Esophagus squamous epithelium (tissue), 5 donors: Measurements from ENCODE around the gene MAZ. TPM values are rescaled to one million over a fixed set of nuclear protein-coding genes. Genes with fewer than 3 reads are reported as not detected.

Experiments
- DNase-seq: peaks from one replicate; lab custom pipeline; 2025; lab: John Stamatoyannopoulos, UW
- H3K27ac ChIP-seq, 4 donors: fragments of 200-600 bp; sonication (generic); one replicate each; pipeline ENCODE4 v1.5.1; 2016 to 2019; ENCODE audit warnings: mild to moderate bottlenecking in 1 of 4
- H3K27me3 ChIP-seq, 4 donors: fragments of 200-600 bp; sonication (generic); 1 replicate in 3 of 4; 2 replicates in 1 of 4; pipeline versions ENCODE4 v1.5.1 to v1.6.0; 2017 to 2021; ENCODE audit warnings: antibody characterized with exemption in 1 of 4
- H3K36me3 ChIP-seq, 3 donors: fragments of 200-600 bp; sonication (generic); one replicate each; pipeline ENCODE4 v1.5.1; 2016 to 2019
- H3K4me1 ChIP-seq, 3 donors: fragments of 200-600 bp; sonication (generic); one replicate each; pipeline ENCODE4 v1.5.1; 2017 to 2019
- H3K4me3 ChIP-seq, 4 donors: fragments of 200-600 bp; sonication (generic); 1 replicate in 3 of 4; 2 replicates in 1 of 4; pipeline ENCODE4 v1.5.1; 2016 to 2019; ENCODE audit warnings: mild to moderate bottlenecking in 2 of 4, moderate library complexity in 1 of 4
- H3K9me3 ChIP-seq, 3 donors: fragments of 200-600 bp; sonication (generic); one replicate each; pipeline ENCODE4 v1.5.1; 2016 to 2019
- POLR2A ChIP-seq, 4 donors: fragments of 450-650 bp; IDR thresholded peaks; one replicate each; pipeline ENCODE4 v1.6.1; 2017; ENCODE audit warnings: antibody characterized with exemption in 4 of 4, mild to moderate bottlenecking in 4 of 4, moderate library complexity in 3 of 4
- WGBS, 2 donors: methylation state at CpG; one replicate each; pipeline ENCODE4 v1.1.5; 2018; 5-methylcytosine and 5-hydroxymethylcytosine counted together
- intact Hi-C: fragments of 100-400 bp; cut with DNase I; formaldehyde crosslinking; loops from one replicate; pipeline ENCODE4 v1.15.0; 2022
- total RNA-seq, 4 donors: library from RNA; depleted of rRNA; stranded (reverse); fragments of >200 nt; gene quantifications; one replicate each; pipeline ENCODE4 v1.1.0, GENCODE V29; 2016
- TF ChIP-seq, protein P1 (sequence below), 6 experiments: fragments of 450-650 bp in 4 of 6; fragments of 200-600 bp in 2 of 6; sonication (generic) in 2 of 6; IDR thresholded peaks; one replicate each; pipeline ENCODE4 v1.5.1; 2016 to 2019; ENCODE audit warnings: antibody characterized with exemption in 6 of 6, mild to moderate bottlenecking in 4 of 6, moderate library complexity in 4 of 6
- donor health status: DM: yes; HTN: yes; CAD: no.

MAZ gene
- total RNA-seq, 4 donors from 2014 or later = 87.0 to 99.0 (median 97.3) TPM

DNA sequence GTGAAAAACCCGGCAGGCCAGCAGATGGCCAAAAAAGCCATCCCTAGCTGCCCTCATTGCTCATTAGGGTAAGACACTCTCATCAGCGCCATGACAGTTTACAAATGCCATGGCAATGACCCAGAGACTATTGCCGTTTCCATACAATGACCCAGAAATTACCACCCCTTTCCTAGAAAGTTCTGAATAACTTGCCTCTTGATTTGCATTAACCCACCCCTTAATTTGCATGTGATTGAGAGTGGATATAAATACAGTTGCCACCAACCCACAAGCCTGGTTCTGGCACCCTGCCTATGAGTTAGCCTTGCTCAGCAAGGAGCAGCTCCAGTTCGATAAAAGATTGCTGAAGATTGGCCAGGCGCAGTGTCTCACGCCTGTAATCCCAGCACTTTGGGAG is 44.4 kb upstream of the MAZ start:
- H3K4me1 ChIP-seq = peaks cover 0 to 4% (median 0%) of the 10 kb centered on the region in 3 donors
- no peak for DNase-seq
- H3K27me3 ChIP-seq = peaks cover 0 to 5% (median 0%) of the 10 kb centered on the region in 4 donors
- WGBS, 2 donors = 71 to 79% methylated on average over 3 to 5 of the region's 6 CpGs
- H3K9me3 ChIP-seq = no peaks in the 10 kb centered on the region
- intact Hi-C loops = no loop called here
- H3K4me3 ChIP-seq = no peak overlapping the region
- no peak for TF ChIP-seq POLR2A (IDR thresholded peaks at IDR 0.05)
- TF ChIP-seq, protein P1, sequence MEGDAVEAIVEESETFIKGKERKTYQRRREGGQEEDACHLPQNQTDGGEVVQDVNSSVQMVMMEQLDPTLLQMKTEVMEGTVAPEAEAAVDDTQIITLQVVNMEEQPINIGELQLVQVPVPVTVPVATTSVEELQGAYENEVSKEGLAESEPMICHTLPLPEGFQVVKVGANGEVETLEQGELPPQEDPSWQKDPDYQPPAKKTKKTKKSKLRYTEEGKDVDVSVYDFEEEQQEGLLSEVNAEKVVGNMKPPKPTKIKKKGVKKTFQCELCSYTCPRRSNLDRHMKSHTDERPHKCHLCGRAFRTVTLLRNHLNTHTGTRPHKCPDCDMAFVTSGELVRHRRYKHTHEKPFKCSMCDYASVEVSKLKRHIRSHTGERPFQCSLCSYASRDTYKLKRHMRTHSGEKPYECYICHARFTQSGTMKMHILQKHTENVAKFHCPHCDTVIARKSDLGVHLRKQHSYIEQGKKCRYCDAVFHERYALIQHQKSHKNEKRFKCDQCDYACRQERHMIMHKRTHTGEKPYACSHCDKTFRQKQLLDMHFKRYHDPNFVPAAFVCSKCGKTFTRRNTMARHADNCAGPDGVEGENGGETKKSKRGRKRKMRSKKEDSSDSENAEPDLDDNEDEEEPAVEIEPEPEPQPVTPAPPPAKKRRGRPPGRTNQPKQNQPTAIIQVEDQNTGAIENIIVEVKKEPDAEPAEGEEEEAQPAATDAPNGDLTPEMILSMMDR (IDR thresholded peaks at IDR 0.05) = no peak
- H3K27ac ChIP-seq = no peak overlapping the region
- no peaks in the 10 kb centered on the region for H3K36me3 ChIP-seq

DNA sequence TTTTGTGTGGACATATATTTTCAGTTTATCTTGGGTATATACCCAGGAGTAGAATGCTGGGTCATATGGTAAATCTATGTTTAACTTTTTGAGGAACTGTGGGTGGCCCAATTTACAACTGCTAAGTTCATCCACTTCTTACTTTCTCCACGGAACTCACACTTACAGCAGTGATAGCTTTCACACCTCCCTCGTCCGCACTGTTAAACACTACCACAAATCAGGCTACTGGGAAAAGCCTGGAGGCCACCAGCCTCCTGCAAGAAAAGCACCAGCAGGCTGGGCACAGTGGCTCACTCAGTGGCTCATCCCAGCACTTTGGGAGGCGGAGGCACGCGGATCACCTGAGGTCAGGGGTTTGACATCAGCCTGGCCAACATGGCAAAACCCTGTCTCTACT is 43.0 kb upstream of the MAZ start:
- DNase-seq = no peak
- intact Hi-C loops = no loop called here
- Histone ChIP-seq H3K9me3 (no peaks in the 10 kb centered on the region), H3K27ac (no peak overlapping the region), H3K36me3 (no peaks in the 10 kb centered on the region), H3K27me3 (peaks cover 0 to 5% (median 0%) of the 10 kb centered on the region in 4 donors), H3K4me1 (peaks cover 0 to 4% (median 0%) of the 10 kb centered on the region in 3 donors), H3K4me3 (no peak overlapping the region)
- TF ChIP-seq, protein P1 (IDR thresholded peaks at IDR 0.05) = no peak
- no peak for TF ChIP-seq POLR2A (IDR thresholded peaks at IDR 0.05)
- WGBS, 2 donors = 73 to 74% methylated on average over 3 to 6 of the region's 6 CpGs

DNA sequence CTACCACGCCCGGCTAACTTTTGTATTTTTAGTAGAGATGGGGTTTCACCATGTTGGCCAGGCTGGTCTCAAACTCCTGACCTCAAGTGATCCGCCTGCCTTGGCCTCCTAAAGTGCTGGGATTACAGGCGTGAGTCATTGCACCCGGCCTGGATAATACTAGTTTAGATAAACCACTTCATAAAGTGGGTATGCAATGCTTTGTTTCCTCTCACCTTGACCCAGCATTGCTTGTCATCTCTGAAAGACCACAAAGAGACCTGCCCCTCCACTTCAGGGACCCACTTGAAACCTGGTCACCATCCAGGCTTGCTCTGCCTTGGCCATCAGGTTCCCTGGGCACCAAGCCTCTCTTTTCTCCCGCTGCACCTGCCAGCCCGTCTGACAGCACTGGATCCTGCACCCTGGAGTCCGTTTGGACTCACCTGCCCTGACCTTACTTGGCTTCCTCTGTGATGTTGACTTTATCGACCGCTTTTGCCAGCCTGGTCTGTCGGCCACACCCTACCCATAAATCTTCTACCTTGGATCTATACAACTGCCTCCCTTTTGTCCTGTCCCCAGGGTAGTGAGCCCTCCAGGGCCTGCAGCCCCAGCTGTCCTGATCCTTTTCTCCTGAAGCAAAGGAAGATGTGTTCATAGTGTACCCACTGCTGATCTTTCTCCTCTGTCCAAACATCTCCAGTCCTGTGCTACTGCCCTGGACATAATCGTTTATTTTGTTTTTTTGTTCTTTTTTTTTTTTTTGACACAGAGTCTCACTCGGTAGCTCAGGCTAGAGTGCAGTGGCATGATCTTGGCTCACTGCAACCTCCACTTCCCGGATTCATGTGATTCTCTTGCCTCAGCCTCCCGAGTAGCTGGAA is 40.9 kb upstream of the MAZ start:
- TF ChIP-seq, protein P1 (IDR thresholded peaks at IDR 0.05) = no peak
- TF ChIP-seq POLR2A (IDR thresholded peaks at IDR 0.05) = no peak
- Histone ChIP-seq H3K27me3 (peaks cover 0 to 5% (median 0%) of the 10 kb centered on the region in 4 donors), H3K4me1 (peaks cover 0 to 4% (median 0%) of the 10 kb centered on the region in 3 donors), H3K9me3 (no peaks in the 10 kb centered on the region), H3K36me3 (no peaks in the 10 kb centered on the region), H3K4me3 (no peak overlapping the region), H3K27ac (no peak overlapping the region)
- WGBS, 2 donors = 49 to 56% methylated on average over 15 of the region's 15 CpGs
- intact Hi-C loops = no loop called here
- DNase-seq = no peak

DNA sequence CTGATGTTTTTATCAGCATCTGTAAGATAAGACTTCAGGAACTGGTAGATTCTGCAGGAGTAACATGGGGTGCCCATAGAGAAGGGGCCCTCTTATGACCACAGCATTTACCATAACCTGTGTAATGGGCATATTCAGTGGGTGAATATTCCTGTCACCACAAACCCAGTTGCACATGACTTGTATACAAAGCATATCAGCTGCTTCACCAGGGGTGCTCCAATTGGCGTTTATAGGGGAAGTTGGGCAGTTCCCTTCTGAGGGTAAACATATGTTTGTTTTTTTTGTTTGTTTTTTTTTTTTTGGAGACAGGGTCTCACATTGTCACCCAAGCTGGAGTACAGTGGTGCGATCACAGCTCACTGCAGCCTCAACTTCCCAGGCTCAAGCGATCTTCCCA is 39.8 kb upstream of the MAZ start:
- WGBS, 2 donors = 97 to 100% methylated on average over 3 of the region's 3 CpGs
- H3K9me3 ChIP-seq = no peaks in the 10 kb centered on the region
- no peaks in the 10 kb centered on the region for H3K27me3 ChIP-seq
- intact Hi-C loops = no loop called here
- no peaks in the 10 kb centered on the region for H3K36me3 ChIP-seq
- no peak for TF ChIP-seq POLR2A (IDR thresholded peaks at IDR 0.05)
- TF ChIP-seq, protein P1 (IDR thresholded peaks at IDR 0.05) = no peak
- peaks cover 0 to 4% (median 0%) of the 10 kb centered on the region in 3 donors for H3K4me1 ChIP-seq
- H3K4me3 ChIP-seq = no peak overlapping the region
- no peak overlapping the region for H3K27ac ChIP-seq
- no peak for DNase-seq

DNA sequence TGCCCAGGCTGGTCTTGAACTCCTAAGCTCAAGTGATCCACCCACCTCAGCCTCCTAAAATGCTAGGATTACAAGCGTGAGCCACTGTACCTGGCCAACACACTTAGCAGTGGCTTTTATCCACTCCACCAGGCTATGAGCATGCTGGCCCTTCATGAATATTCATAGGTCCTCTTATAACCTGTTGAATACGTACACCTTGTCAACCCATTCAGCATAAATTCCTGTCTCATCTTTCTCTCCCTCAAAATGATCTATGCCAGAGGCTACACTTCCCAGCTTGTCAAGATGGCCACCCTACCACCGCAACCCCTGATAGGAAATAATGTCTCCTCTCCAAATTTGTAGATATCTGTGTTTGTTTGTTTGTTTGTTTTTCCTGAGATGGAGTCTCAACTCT is 39.3 kb upstream of the MAZ start:
- Histone ChIP-seq H3K4me3 (no peak overlapping the region), H3K27me3 (no peaks in the 10 kb centered on the region), H3K9me3 (no peaks in the 10 kb centered on the region), H3K36me3 (no peaks in the 10 kb centered on the region), H3K27ac (no peak overlapping the region), H3K4me1 (peaks cover 0 to 4% (median 0%) of the 10 kb centered on the region in 3 donors)
- no peak for DNase-seq
- 87 to 91% methylated on average over 3 of the region's 3 CpGs for WGBS, 2 donors
- TF ChIP-seq, protein P1 (IDR thresholded peaks at IDR 0.05) = no peak
- TF ChIP-seq POLR2A (IDR thresholded peaks at IDR 0.05) = no peak
- intact Hi-C loops = no loop called here
